GM13977 (cell line): Measurements from ENCODE around the gene ERBB2.
A peak's percentile ranks its signal among the peaks of the same experiment; 100 is the strongest.

Source experiments
- DNase-seq: peaks from one replicate; pipeline ENCODE4 v3.0.0; 2012; ENCODE audit warnings: low spot score
- in situ Hi-C: fragments of 300-500 bp; cut with MboI; formaldehyde crosslinking; loops from one replicate; pipeline ENCODE4 v1.12.0; 2022; ENCODE audit warnings: low sequenced_read_pairs, low pct_unique_long_range_greater_than_20kb, mixed read lengths, inconsistent platforms; ENCODE audit not compliant: unreplicated experiment
- TF ChIP-seq, protein P1 (sequence below): IDR thresholded peaks from 2 replicates; pipeline ENCODE4 v1.5.1; 2012; ENCODE audit warnings: mild to moderate bottlenecking, control low read depth; ENCODE audit not compliant: insufficient read depth; ENCODE audit errors: extremely low read depth, missing control alignments

The ERBB2 gene

DNA sequence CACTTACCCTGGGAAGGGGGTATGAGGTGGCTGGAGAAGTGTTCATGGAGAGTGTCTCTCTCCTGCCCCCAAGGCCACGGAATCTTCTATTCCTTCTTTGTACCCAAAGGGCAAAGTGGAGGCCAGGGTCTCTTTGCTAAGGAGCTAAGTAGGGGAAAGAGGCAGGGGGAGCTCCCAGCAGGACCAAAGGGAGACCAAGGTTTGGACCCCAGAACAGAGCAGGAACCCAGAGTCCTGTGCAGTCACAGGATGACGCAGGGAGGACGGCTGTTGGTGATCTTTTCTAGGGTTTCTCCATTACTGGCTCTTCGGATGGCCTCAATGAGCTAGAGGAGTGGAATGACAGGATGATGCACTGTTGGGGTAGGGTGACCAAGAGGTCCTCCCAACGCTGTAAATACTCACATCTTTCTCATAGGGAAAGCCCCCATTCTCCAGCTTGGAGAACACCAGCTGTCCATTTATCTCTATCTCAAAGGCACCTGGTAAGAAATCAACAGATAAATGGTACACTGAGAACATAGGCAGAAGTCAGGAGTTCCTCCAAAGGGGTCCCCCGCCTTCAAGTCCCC is 29.5 kb downstream of the ERBB2 start:
- TF ChIP-seq, protein P1, sequence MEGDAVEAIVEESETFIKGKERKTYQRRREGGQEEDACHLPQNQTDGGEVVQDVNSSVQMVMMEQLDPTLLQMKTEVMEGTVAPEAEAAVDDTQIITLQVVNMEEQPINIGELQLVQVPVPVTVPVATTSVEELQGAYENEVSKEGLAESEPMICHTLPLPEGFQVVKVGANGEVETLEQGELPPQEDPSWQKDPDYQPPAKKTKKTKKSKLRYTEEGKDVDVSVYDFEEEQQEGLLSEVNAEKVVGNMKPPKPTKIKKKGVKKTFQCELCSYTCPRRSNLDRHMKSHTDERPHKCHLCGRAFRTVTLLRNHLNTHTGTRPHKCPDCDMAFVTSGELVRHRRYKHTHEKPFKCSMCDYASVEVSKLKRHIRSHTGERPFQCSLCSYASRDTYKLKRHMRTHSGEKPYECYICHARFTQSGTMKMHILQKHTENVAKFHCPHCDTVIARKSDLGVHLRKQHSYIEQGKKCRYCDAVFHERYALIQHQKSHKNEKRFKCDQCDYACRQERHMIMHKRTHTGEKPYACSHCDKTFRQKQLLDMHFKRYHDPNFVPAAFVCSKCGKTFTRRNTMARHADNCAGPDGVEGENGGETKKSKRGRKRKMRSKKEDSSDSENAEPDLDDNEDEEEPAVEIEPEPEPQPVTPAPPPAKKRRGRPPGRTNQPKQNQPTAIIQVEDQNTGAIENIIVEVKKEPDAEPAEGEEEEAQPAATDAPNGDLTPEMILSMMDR = no peak
- DNase-seq = no peak
- in situ Hi-C loops = no loop called here

DNA sequence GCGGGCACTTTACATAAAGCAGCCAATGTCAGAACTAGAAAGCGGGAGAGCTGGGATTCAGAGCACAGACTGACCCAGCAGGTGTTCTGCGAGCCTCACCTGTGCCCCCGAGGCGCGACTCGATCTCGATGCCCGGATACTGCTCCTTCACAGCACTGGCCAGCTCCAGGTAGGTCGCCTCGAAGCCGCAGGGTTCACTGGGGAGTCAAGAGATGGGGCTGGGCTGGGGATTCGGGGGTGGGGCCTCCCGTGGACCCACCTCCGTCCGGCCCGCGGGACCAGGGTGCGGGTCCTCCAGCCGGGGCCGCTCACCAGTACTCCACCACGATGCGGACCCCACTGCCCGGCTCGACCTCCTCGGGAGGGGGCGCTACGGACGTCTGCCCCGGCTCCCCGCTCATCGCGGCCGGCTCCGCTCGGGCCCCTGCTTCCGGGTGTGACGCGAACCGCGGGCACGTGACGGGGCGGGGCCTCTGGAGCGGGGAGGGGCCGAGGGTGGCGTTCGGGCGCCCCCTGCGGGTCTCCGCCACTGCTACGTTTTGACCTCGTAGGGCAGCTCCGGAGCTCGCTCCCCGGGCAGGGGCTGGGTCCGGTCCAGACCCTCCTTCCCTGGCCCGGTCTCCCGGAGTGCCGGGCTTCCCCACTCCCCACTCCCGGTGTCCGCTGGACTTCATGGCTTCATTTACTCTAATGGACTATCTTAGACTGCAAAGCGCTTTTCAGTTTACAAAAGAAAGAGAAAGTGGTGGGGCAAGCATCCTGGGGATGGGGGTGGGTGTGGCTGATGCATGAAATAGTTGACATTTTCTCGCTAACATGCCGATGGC is 30.4 kb downstream of the ERBB2 start, which contains the start of gene MIEN1:
MIEN1 (minus strand) TSS at position 438 of the 827 bp plus-strand sequence; CDS start at position 401, 37 bp downstream.
- TF ChIP-seq, protein P1 = peak; percentile 74
- DNase-seq = peak; percentile 99
- in situ Hi-C loops = no loop called here

DNA sequence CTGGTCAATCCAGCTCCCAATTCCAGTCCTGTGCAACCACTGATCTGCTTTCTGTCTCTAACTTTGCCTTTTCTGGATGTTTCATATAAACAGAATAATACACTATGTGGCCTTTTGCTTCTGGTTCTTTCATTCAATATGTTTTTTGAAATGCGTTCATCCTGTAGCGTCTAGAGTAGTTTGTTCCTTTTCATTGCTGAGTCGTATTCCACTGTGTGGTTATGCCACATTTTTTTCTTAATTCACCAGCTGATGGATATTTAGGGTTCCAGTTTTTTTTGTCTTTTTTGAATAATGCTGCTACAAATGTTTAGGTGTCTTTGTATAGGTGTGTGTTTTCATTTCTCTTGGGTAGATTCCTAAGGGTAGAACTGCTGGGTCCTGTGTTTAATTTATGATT is 32.7 kb downstream of the ERBB2 start:
- TF ChIP-seq, protein P1 = no peak
- in situ Hi-C loops = no loop called here
- DNase-seq = no peak

DNA sequence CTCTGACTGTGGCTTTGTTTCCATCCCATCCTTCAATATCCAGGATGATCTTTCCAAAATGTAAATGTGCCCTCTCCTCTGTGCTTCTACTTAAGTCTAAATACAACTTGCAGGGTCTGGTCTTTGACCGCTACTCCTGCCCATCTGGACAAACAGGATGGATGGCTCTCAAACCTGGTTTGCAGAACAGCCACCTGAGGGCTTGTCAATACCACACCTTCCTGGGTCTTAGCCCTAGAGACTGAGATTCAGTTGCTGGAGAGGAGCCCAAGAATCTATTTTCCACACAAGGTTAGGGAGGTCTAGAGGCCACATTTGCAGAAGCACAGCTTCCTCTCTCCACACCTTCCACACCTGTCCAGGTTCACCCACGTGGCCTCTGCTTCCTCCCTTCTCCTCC is 36.0 kb downstream of the ERBB2 start:
- in situ Hi-C loops = no loop called here
- TF ChIP-seq, protein P1 = no peak
- DNase-seq = no peak

DNA sequence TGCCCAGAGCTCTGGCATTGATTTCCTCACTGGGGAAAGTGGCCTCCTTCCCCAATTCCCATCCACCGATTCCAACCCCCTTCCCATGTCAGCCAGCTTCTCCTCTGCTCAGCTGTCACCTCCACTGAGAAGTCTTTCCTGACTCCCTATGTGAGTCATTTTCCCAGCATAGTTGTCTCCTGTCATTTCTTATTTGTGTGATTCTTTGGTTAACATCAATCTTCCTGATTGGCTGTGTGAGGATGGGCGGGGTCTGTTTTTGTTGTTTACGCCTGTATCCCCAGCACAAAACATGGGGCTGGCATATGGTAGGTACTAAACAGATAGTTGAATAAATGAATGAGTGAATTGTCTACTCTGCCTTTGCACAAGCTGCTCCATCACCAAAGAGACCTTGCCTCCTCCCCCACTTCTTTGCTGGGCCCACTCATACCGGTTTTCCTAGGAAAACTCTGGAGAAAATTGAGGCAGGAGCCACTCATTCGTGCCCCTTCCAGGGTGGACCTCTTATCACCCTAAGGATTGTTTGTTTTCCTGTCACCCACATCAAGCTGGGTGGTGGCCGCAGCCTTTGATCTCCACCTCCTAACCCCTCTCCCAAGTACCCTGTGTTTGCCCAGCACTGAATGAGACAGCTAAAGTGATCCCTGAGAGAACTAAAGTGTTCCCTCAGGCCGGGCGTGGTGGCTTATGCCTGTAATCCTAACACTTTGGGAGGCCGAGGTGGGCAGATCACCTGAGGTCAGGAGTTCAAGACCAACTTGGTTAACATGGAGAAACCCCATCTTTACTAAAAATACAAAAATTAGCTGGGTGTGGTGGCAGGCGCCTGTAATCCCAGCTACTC is 36.7 kb downstream of the ERBB2 start:
- in situ Hi-C loops = no loop called here
- DNase-seq = no peak
- TF ChIP-seq, protein P1 = no peak

DNA sequence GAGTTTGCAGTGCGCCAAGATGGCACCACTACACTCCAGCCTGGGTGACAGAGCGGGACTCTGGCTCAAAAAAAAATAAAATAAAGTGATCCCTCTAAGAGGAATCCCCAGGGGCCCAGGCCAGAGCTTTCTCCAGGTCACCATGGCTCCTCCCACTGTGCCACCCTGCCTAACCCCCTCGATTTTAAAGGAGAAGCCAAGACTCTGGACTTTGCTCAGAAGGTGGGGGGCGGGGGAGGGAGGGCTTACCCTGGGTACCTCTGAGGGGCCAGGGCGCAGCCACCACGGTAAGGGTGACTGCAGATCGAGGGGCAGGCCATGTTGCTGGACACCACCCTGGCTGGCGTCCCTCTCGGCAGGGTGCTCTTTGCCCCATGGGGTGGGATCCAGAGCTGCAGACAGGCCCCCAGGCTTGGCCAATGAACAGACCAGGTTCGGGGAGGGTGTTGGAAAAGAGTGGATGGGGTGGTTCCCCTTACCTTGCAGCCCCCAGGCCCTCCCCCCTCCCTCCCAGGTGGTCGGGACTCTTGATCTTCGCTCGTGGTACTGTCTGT is 37.4 kb downstream of the ERBB2 start:
- in situ Hi-C loops = no loop called here
- no peak for DNase-seq
- TF ChIP-seq, protein P1 = no peak
